LNCAP (cell line): ENCODE results near the gene SSR4.

ENCODE experiments used
- TF ChIP-seq, protein P1 (sequence below): fragments of 450-650 bp; IDR thresholded peaks from 2 replicates; pipeline ENCODE4 v1.5.1; 2017; ENCODE audit warnings: mild to moderate bottlenecking

SSR4 gene

DNA sequence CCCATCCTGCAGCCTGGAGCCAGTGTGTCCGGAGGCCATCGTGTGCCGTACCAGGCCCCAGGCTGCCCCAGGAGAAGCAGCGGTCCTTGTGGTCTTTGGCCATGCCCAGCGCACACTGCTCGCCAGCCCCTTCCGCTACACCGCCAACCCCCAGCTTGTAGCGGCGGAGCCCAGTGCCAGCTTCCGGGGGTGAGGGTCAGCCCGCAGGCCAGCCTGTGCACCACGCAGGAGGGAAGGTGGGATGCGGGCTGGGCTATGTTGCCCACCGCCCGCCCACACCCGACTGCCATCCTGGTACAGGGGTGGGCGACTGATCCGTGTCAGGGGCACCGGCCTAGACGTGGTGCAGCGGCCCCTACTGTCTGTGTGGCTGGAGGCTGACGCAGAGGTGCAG, 21.3 kb upstream of the SSR4 start:
- TF ChIP-seq, protein P1, sequence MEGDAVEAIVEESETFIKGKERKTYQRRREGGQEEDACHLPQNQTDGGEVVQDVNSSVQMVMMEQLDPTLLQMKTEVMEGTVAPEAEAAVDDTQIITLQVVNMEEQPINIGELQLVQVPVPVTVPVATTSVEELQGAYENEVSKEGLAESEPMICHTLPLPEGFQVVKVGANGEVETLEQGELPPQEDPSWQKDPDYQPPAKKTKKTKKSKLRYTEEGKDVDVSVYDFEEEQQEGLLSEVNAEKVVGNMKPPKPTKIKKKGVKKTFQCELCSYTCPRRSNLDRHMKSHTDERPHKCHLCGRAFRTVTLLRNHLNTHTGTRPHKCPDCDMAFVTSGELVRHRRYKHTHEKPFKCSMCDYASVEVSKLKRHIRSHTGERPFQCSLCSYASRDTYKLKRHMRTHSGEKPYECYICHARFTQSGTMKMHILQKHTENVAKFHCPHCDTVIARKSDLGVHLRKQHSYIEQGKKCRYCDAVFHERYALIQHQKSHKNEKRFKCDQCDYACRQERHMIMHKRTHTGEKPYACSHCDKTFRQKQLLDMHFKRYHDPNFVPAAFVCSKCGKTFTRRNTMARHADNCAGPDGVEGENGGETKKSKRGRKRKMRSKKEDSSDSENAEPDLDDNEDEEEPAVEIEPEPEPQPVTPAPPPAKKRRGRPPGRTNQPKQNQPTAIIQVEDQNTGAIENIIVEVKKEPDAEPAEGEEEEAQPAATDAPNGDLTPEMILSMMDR, result no peak

DNA sequence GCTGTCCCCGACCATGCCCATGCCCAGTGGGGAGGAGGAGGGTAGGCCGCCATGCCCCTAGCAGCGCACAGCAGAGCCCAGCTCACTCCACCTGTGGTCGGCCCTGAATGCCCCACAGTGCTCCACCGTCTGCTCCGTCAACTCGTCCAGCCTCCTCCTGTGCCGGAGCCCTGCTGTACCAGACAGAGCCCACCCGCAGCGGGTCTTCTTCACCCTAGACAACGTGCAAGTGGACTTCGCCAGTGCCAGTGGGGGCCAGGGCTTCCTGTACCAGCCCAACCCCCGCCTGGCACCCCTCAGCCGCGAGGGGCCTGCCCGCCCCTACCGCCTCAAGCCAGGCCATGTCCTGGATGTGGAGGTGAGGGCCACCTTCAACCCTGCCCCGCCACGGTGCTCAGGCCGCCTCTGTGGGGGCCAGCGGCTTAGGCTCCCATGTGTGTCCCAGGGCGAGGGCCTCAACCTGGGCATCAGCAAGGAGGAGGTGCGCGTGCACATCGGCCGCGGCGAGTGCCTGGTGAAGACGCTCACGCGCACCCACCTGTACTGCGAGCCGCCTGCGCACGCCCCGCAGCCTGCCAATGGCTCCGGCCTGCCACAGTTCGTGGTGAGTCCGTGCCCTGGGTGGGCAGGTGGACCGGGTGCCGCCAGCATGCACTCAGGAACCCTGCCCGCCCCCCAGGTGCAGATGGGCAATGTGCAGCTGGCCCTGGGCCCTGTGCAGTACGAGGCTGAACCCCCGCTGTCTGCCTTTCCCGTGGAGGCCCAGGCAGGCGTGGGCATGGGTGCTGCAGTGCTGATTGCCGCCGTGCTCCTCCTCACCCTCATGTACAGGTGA, 20.5 kb upstream of the SSR4 start:
- TF ChIP-seq, protein P1, result no peak

DNA sequence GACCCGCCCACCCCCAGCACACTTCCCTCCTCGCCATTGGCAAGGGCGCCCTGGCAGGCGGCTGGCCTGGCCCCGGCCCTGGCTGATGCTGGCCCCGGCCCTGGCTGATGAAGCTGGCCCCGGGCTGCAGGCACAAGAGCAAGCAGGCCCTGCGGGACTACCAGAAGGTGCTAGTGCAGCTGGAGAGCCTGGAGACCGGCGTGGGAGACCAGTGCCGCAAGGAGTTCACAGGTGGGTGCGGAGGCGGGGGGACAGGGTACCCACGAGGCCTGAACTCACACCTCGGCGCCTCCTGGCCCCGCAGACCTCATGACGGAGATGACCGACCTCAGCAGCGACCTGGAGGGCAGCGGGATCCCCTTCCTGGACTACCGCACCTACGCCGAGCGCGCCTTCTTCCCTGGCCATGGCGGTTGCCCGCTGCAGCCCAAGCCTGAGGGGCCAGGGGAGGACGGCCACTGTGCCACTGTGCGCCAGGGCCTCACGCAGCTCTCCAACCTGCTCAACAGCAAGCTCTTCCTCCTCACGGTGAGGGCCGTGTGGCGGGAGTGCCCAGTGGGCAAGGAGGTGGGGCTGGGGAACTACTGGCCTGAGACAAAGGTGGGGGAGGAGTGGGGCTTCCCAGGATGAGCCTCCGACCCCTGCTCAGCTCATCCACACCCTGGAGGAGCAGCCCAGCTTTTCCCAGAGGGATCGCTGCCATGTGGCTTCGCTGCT, 19.7 kb upstream of the SSR4 start:
- TF ChIP-seq, protein P1, result no peak

DNA sequence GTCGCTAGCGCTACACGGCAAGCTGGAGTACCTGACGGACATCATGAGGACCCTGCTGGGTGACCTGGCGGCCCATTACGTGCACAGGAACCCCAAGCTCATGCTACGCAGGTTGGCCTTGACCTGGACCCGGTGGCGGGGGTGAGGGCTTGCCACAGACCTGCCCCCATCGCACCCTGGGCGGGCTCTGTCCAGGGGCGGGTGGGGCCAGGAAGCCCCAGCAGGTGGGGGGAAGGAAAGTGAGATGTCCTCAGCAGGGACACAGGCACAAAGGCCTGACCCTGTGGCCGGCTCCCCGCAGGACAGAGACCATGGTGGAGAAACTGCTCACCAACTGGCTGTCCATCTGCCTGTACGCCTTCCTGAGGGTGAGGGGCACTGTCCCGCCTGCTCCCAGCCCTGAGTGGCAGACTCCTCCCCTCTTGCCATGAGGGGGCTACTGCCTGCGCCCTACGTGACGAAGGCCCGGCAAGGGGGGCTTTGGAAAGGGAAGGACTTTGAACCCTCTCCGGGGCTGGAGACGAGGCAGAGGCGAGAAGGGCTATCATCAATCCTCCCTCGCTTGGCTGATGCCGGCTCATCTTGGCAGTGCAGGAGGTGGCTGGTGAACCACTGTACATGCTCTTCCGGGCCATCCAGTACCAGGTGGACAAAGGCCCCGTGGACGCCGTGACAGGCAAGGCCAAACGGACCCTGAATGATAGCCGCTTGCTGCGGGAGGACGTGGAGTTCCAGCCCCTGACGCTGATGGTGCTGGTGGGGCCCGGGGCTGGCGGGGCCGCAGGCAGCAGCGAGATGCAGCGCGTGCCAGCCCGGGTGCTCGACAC, 19.0 kb upstream of the SSR4 start:
- TF ChIP-seq, protein P1, result no peak

DNA sequence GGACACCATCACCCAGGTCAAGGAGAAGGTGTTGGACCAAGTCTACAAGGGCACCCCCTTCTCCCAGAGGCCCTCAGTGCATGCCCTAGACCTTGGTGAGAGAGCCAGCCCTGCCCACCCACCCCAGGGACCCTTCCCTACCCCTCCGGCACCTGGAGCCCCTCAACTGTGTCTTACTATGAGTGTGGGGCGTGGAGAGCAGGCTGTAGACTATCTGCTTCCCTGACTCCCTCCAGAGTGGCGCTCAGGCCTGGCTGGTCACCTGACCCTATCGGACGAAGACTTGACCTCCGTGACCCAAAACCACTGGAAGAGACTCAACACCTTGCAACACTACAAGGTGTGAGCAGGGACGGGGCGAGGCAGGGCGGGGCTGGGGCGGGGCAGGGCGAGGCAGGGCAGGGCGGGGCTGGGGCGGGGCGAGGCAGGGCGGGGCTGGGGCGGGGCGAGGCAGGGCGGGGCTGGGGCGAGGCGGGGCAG, 18.3 kb upstream of the SSR4 start:
- TF ChIP-seq, protein P1, result no peak

DNA sequence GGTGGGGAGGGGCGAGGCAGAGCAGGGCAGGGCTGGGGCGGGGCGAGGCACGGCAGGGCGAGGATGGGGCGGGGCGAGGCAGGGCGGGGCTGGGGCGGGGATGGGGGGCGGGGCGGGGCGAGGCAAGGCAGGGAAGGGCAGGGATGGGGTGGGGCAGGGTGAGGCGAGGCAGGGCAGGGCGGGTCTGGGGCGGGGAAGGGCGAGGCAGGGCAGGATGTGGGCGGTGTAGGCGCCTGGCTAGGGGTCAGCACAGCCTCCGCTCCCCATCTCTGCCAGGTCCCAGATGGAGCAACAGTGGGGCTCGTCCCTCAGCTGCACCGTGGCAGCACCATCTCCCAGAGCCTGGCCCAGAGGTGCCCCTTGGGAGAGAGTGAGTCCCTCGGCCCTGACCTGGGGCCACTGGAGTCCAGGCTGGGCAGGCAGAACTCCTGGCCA, 17.8 kb upstream of the SSR4 start:
- TF ChIP-seq, protein P1, result no peak
